Loucy (cell line): Measurements from ENCODE around the gene EPHB1.

Source experiments
- H2AFZ ChIP-seq: fragments of 200-600 bp; sonication (generic); 2 replicates; pipeline ENCODE4 v1.6.0; 2016; ENCODE audit warnings: antibody characterized with exemption, mild to moderate bottlenecking, low read length, moderate library complexity
- H3F3A ChIP-seq: fragments of 200-600 bp; 2 replicates; pipeline ENCODE4 v1.6.0; 2016; ENCODE audit warnings: antibody characterized with exemption, low read depth, mild to moderate bottlenecking
- H3K27me3 ChIP-seq: fragments of 200-600 bp; sonication (generic); 2 replicates; pipeline ENCODE4 v1.6.1; 2014; ENCODE audit warnings: low read length, mild to moderate bottlenecking; ENCODE audit not compliant: insufficient read depth, poor library complexity, severe bottlenecking
- H3K36me3 ChIP-seq: fragments of 200-600 bp; sonication (generic); 2 replicates; pipeline ENCODE4 v1.6.1; 2016; ENCODE audit warnings: low read length; ENCODE audit not compliant: insufficient read depth
- H3K4me1 ChIP-seq: fragments of 200-600 bp; sonication (generic); 2 replicates; pipeline ENCODE4 v1.5.1; 2014; ENCODE audit warnings: low read length, mild to moderate bottlenecking; ENCODE audit not compliant: insufficient read depth, poor library complexity, severe bottlenecking
- H3K4me2 ChIP-seq: fragments of 200-600 bp; sonication (generic); 2 replicates; pipeline ENCODE4 v1.6.0; 2014; ENCODE audit warnings: antibody characterized with exemption, low read length, low read depth, mild to moderate bottlenecking; ENCODE audit not compliant: poor library complexity, severe bottlenecking
- H3K4me3 ChIP-seq: fragments of 200-600 bp; sonication (generic); 2 replicates; pipeline ENCODE4 v1.5.1; 2014; ENCODE audit warnings: low read length, mild to moderate bottlenecking, mixed read lengths; ENCODE audit not compliant: poor library complexity, severe bottlenecking
- H3K79me2 ChIP-seq: fragments of 200-600 bp; sonication (generic); 2 replicates; pipeline ENCODE4 v1.6.1; 2014; ENCODE audit warnings: low read length; ENCODE audit not compliant: insufficient read depth
- H3K9ac ChIP-seq: fragments of 200-600 bp; sonication (generic); 2 replicates; pipeline ENCODE4 v1.6.0; 2014; ENCODE audit warnings: mild to moderate bottlenecking, low read depth, low read length, moderate library complexity; ENCODE audit not compliant: poor library complexity, severe bottlenecking
- H3K9me2 ChIP-seq: fragments of 200-600 bp; sonication (generic); replicated peaks from 2 replicates; pipeline ENCODE4 v1.6.1; 2016; ENCODE audit warnings: low read depth, low read length, mixed read lengths
- H3K9me3 ChIP-seq: fragments of 200-600 bp; sonication (generic); 2 replicates; pipeline ENCODE4 v1.6.1; 2014; ENCODE audit warnings: mild to moderate bottlenecking, antibody characterized with exemption, low read length, low read depth; ENCODE audit not compliant: insufficient read depth
- H4K20me1 ChIP-seq: fragments of 200-600 bp; sonication (generic); 2 replicates; pipeline ENCODE4 v1.6.0; 2014; ENCODE audit warnings: antibody characterized with exemption, low read length, mild to moderate bottlenecking; ENCODE audit not compliant: insufficient read depth, poor library complexity, severe bottlenecking
- EZH2phosphoT487 ChIP-seq: fragments of 200-600 bp; IDR thresholded peaks from 2 replicates; pipeline ENCODE4 v1.6.1; 2018; ENCODE audit warnings: antibody characterized with exemption, mild to moderate bottlenecking, moderate library complexity, borderline replicate concordance
- TF ChIP-seq, protein P1 (sequence below): fragments of 200-600 bp; sonication (generic); conservative IDR thresholded peaks from 2 replicates; pipeline ENCODE4 v1.5.1; 2014; ENCODE audit warnings: mild to moderate bottlenecking, antibody characterized with exemption, low read length

Gene EPHB1

DNA sequence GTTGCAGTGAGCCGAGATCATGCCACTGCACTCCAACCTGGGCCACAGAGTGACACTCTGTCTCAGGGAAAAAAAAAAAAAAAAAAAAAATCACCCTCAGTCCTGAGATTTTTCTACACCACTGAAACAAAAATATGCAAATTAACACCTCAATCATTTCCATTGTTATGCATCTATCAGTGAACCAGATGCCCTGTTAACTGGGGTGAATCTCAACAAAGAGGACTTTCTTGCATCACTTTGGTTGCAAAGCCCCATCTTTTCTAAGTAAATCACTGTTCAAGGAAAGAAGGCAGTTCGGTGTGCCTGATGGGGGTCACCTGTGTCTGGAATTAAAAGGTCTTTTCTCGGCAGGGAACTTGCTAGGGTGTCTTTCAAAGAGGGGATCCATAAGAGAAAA, 421.6 kb downstream of the EPHB1 start:
- H3K4me3 ChIP-seq, result no peak overlapping the region
- no peak overlapping the region for H3K4me2 ChIP-seq
- H2AFZ ChIP-seq, result no peak overlapping the region
- no peaks in the 10 kb centered on the region for H3K4me1 ChIP-seq
- TF ChIP-seq, protein P1, sequence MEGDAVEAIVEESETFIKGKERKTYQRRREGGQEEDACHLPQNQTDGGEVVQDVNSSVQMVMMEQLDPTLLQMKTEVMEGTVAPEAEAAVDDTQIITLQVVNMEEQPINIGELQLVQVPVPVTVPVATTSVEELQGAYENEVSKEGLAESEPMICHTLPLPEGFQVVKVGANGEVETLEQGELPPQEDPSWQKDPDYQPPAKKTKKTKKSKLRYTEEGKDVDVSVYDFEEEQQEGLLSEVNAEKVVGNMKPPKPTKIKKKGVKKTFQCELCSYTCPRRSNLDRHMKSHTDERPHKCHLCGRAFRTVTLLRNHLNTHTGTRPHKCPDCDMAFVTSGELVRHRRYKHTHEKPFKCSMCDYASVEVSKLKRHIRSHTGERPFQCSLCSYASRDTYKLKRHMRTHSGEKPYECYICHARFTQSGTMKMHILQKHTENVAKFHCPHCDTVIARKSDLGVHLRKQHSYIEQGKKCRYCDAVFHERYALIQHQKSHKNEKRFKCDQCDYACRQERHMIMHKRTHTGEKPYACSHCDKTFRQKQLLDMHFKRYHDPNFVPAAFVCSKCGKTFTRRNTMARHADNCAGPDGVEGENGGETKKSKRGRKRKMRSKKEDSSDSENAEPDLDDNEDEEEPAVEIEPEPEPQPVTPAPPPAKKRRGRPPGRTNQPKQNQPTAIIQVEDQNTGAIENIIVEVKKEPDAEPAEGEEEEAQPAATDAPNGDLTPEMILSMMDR, result no peak
- no peak for TF ChIP-seq EZH2phosphoT487
- no peaks in the 10 kb centered on the region for H3K9me2 ChIP-seq
- no peaks in the 10 kb centered on the region for H3K36me3 ChIP-seq
- H3K9ac ChIP-seq, result no peak overlapping the region
- H4K20me1 ChIP-seq, result no peaks in the 10 kb centered on the region
- no peaks in the 10 kb centered on the region for H3K27me3 ChIP-seq
- no peaks in the 10 kb centered on the region for H3K9me3 ChIP-seq
- no peaks in the 10 kb centered on the region for H3K79me2 ChIP-seq
- H3F3A ChIP-seq, result no peaks in the 10 kb centered on the region

DNA sequence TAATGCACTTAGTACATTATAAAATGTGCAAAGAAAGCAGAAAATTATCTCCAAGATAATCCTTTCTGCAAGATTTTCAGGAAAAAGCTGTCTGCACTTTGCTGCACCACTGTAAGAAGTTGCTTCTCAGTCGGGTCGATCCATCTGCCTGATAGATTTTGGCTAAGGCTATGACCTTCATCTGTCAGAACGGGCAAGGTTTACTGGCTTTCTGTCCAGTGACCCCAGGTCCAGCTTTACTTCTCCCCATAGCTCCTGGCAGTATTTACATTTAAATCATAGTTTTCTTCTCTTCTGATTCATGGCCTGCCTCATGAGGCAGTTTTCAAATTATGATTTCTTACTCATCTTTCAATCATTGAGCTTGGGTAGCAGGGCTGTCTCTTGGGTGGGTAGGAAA, 422.7 kb downstream of the EPHB1 start:
- no peak overlapping the region for H3K9ac ChIP-seq

DNA sequence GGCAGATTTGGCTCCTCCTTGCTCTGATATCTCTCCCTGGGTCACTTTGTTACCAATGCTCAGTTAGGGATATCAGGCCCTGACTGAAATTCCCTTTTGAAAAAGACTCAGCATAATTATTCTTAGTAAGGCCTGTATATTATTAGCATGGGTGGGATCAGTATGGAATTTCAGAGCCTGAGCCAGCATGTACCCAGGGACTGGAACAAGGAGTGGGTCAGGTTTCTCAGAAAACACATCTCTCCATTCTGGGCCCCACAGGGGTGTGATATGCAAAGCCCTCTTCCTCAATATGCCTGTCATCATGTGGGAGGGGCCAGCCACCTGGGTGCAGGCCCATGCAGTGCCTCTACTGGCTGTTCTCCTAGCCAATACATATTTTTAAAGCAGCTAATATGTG, 423.2 kb downstream of the EPHB1 start:
- Histone ChIP-seq H3K36me3 (no peaks in the 10 kb centered on the region), H3K9ac (no peak overlapping the region), H3K27me3 (no peaks in the 10 kb centered on the region), H3K9me3 (no peaks in the 10 kb centered on the region), H4K20me1 (no peaks in the 10 kb centered on the region), H3K4me2 (no peak overlapping the region), H3K4me1 (no peaks in the 10 kb centered on the region), H3K79me2 (no peaks in the 10 kb centered on the region), H3K4me3 (no peak overlapping the region), H3K9me2 (no peaks in the 10 kb centered on the region), H2AFZ (no peak overlapping the region), H3F3A (no peaks in the 10 kb centered on the region)
- TF ChIP-seq, protein P1, result no peak
- no peak for TF ChIP-seq EZH2phosphoT487

More for the DNA sequence above, 422.7 kb downstream of the EPHB1 start:
- no peaks in the 10 kb centered on the region for H4K20me1 ChIP-seq
- H3K9me3 ChIP-seq, result no peaks in the 10 kb centered on the region
- H3K4me2 ChIP-seq, result no peak overlapping the region
- H3K9me2 ChIP-seq, result no peaks in the 10 kb centered on the region
- H3F3A ChIP-seq, result no peaks in the 10 kb centered on the region
- no peak overlapping the region for H2AFZ ChIP-seq
- H3K4me3 ChIP-seq, result no peak overlapping the region
- no peaks in the 10 kb centered on the region for H3K27me3 ChIP-seq
- TF ChIP-seq EZH2phosphoT487, result no peak
- TF ChIP-seq, protein P1, result no peak
- H3K79me2 ChIP-seq, result no peaks in the 10 kb centered on the region
- no peaks in the 10 kb centered on the region for H3K36me3 ChIP-seq
- no peaks in the 10 kb centered on the region for H3K4me1 ChIP-seq
